ENCODE measurements around the gene KRT8. TPM values are rescaled to one million over a fixed set of nuclear protein-coding genes. Genes with fewer than 3 reads are reported as not detected.

Gene KRT8
- total RNA-seq, 2 donors from 2014 or later = 0.33 TPM; not detected in 1

DNA sequence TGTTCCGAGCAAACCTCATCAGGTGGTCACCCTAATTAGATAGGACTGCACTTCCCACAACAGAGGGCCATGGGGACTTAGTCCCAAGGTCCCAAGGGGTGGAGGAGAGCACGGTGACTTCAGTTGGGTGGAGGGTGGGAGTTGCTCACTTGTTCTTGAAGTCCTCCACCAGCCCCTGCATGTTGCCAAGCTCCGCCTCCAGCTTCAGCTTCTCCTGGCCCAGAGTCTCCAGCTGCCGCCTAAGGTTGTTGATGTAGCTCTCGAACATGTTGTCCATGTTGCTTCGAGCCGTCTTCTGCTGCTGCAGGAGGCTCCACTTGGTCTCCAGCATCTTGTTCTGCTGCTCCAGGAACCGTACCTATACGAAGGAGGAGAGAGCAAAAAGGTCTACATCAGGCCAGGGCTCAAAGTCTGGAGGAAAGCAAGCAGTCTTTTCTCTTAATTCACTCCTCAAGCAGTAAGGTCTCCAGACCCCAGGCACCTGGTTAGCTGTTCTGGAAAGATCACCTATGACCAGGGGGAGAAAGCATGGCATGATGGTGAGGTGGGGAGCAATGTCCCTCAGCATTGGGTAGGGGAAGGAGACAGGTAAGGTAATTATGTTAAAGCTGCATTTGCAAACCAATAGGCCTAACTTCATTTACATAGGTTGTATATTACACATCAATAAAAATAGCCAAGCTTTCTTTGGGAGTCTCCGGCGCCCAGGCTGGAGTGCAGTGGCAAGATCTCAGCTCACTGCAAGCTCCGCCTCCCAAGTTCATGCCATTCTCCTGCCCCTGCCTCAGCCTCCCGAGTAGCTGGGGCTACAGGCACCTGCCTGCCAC is 2.9 kb downstream of the KRT8 start:
- H3K9me3 Mint-ChIP-seq = no peaks in the 10 kb centered on the region
- no peaks in the 10 kb centered on the region for H3K36me3 Mint-ChIP-seq
- DNase-seq (ENCODE audit: low spot score) = no peak
- H3K4me3 Mint-ChIP-seq = no peak overlapping the region
- peaks cover 7 to 16% of the 10 kb centered on the region in 2 donors for H3K27me3 Mint-ChIP-seq
- no peak overlapping the region for H3K27ac Mint-ChIP-seq
- no peak for ATAC-seq
- H3K4me1 Mint-ChIP-seq (ENCODE audit: low read depth in 2 of 2) = peaks cover 6 to 7% of the 10 kb centered on the region in 2 donors

DNA sequence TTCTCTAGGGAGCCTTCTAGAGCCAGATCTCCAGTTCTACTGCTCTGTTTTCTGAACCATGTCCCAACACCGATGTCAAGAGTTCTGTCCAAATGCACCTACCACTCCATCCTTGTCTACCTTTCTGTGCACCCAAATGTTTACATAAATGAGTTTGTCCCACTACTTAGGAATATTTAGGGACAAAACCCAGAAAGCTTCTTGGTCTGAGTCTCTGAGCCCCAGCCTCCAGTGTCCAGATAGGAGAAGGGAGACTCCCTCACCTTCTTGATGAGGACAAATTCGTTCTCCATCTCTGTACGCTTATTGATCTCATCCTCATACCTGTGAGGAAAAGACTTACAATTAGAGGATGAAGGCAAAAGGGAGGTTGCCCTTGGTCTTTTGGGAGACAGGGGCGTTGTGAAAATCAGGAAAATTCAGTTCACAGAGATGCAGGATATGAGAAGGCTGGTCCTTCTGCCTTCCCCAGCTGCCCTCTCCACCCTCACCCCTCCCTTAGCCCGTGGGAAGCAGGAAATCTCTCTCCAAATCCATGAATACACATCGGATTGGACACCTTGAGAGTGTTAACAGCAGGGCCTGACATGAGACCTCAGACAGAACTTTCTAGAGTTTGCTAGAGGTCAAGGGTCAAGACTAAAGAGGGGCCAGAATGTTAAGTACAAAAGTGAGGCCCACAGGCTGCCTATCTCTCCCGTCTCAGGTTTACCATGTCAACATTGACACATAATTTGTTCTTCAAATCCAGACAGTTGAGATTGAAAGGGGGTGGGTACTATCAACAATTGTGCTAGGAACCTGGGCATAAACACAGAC is 3.8 kb downstream of the KRT8 start:
- Mint-ChIP-seq H3K36me3 (no peaks in the 10 kb centered on the region), H3K9me3 (no peaks in the 10 kb centered on the region), H3K27ac (no peak overlapping the region), H3K4me3 (no peak overlapping the region), H3K27me3 (peaks cover 7 to 17% of the 10 kb centered on the region in 2 donors), H3K4me1 (ENCODE audit: low read depth in 2 of 2) (peaks cover 5 to 6% of the 10 kb centered on the region in 2 donors)
- DNase-seq (ENCODE audit: low spot score) (no peak), ATAC-seq (no peak)

DNA sequence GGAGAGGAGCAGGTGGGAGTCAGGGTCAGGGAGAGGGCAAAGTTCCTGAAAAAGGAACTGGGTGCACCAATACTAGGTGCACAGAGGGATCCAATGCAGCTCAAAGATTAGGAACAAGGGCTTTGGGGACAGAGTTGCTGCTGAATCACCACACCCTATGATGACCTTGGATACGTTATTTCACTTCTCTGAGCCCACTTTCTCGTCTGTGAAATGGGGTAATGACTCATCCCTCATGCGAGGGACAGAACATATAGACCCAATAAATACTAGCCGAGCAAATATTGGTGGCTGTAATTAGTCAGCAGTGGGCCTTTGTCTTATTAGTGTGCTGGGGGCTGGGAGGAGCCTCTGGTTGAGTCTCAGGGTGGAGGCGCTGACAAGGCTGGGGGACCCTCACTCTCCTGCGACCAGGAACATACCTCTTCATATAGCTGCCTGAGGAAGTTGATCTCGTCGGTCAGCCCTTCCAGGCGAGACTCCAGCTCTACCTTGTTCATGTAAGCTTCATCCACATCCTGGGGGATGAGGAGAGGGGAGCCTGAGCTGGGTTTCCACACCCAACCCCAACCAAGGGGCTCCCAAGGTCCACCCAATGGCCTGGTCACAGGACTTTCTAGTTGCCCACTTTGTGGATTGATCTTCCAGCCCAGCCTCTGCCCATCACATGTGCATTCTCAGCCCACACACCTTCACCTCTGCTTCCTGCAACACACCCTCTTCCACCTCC is 4.5 kb downstream of the KRT8 start:
- no peak overlapping the region for H3K27ac Mint-ChIP-seq
- peaks cover 3 to 6% of the 10 kb centered on the region in 2 donors for H3K4me1 Mint-ChIP-seq (ENCODE audit: low read depth in 2 of 2)

DNA sequence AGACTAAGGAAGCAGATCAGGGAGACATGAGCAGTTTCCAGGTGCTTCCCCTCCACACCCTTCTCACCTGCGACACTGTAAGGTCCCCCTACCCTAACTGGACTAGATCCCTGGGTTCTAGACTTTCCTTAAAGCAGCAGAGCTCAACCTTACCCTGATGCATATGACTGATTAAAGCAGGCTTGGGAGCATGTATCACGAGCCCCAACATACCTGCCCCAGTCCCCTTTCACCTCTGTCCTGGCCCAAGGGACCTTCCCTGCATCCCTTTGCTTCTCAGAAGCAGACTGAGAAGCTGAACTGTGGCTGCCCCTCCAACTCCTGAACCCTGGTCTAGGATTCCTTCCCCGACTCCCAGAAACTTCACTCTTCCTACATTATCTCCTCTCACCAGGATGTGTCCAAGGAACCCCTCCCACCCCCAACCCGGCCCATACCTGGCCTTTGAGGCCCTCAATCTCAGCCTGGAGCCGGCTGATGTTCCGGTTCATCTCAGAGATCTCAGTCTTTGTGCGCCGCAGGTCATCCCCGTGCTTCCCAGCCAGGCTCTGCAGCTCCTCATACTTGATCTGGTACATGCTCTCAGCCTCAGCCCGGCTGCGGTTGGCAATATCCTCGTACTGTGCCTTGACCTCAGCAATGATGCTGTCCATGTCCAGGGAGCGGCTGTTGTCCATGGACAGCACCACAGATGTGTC is 5.4 kb downstream of the KRT8 start:
- Mint-ChIP-seq H3K9me3 (no peaks in the 10 kb centered on the region), H3K36me3 (no peaks in the 10 kb centered on the region), H3K27ac (no peak overlapping the region), H3K4me3 (no peak overlapping the region), H3K4me1 (ENCODE audit: low read depth in 2 of 2) (peaks cover 3 to 6% of the 10 kb centered on the region in 2 donors), H3K27me3 (peaks cover 7 to 15% of the 10 kb centered on the region in 2 donors)
- DNase-seq (ENCODE audit: low spot score) = no peak
- no peak for ATAC-seq

More for the DNA sequence above, 4.5 kb downstream of the KRT8 start:
- no peak for ATAC-seq
- Mint-ChIP-seq H3K4me3 (no peak overlapping the region), H3K36me3 (no peaks in the 10 kb centered on the region), H3K27me3 (peaks cover 7 to 15% of the 10 kb centered on the region in 2 donors), H3K9me3 (no peaks in the 10 kb centered on the region)
- no peak for DNase-seq (ENCODE audit: low spot score)

DNA sequence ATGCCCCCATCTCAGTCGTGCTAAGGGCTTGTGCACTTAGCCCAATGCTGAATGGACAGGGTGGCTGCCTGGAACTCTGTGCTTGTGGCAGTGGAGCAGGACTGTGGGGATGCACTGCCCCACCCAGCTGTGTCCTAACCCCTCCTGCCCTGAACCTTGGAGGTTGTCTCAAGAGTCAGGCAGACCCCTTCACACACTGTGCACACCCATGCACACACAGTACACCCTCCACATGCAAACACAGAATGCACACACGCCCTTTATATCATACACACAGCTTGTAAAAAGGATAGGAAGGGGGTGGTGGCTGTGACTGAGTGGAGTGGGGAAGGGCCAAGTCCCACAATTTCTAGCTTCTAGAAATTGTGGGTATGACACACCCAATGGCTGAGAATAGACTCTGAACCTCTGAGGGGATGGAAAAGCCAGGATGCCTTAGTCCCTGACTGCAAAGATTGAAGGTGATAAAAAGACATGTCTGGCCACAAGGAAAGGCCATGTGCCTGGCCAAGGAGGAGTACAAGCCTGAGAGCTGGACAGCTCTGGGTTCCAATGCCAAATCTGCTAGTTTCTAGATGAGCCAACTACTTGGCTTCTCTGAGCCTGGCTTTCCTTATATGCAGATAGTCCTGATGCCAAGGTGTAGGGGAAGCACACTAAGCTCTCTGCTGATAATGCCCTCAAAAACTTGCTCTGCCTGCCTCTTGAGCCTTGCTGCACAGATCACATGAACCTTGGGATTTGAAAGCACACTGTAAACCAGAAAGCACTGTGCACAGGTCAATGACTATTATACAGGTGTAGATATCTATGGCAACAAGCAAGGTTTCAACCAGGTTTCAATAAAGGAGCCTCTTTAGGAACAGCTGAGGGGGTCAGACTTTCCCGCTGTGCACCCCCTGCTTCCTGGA is 8.4 kb downstream of the KRT8 start:
- ATAC-seq = peak; percentile 46 to 50
- no peak for DNase-seq (ENCODE audit: low spot score)
- H3K4me1 Mint-ChIP-seq (ENCODE audit: low read depth in 2 of 2) = no peaks in the 10 kb centered on the region
- no peak overlapping the region for H3K27ac Mint-ChIP-seq
- no peak overlapping the region for H3K4me3 Mint-ChIP-seq
- no peaks in the 10 kb centered on the region for H3K36me3 Mint-ChIP-seq
- H3K27me3 Mint-ChIP-seq = peaks cover 7 to 12% of the 10 kb centered on the region in 2 donors
- H3K9me3 Mint-ChIP-seq = no peaks in the 10 kb centered on the region

DNA sequence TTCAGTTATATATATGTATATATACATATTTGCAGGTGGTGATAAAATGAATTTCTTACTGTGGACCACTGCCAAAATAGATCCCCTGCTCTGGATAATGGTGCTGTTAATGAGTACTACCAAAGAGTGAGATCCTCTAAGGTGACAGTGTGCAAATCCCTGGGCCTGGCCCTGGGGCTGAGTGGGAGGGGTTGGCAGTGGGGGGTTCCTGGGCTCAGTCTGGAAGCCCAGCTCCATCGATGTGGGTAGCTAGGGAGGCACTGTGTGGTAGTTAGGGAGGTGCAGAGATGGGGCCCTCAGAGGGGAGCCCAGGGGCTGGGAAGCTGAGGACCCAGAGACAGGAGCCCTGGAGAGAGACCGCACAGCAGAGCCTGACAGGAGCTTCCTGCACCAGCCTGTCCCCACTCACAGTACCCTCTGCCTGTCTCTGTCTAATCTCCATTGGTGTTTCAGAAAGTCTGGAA is 9.1 kb downstream of the KRT8 start:
- no peaks in the 10 kb centered on the region for H3K9me3 Mint-ChIP-seq
- no peaks in the 10 kb centered on the region for H3K36me3 Mint-ChIP-seq
- no peaks in the 10 kb centered on the region for H3K4me1 Mint-ChIP-seq (ENCODE audit: low read depth in 2 of 2)
- H3K4me3 Mint-ChIP-seq = no peak overlapping the region
- H3K27me3 Mint-ChIP-seq = peaks cover 3 to 10% of the 10 kb centered on the region in 2 donors
- DNase-seq (ENCODE audit: low spot score) (no peak), ATAC-seq (peak; percentile 37 to 45)
- H3K27ac Mint-ChIP-seq = no peak overlapping the region

DNA sequence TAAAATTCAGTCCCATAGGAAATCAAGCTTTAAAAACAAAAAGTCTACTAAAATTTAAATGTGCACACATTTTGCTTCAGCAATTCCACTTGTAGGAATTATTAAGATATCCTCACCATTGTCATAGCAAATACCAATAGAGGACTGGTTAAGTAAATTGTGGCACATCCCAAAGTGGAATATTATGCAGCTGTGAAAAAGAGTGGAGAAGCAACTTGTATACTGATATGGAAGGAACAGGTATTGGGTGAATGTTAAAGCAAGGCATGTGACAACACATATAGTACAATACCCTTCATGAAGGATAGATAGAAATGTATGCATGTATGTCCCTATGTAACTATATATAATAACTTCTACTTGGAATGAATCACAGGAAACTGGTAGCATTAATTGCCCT is 11.9 kb downstream of the KRT8 start:
- Mint-ChIP-seq H3K4me3 (no peak overlapping the region), H3K27ac (no peak overlapping the region), H3K36me3 (no peaks in the 10 kb centered on the region), H3K4me1 (ENCODE audit: low read depth in 2 of 2) (no peaks in the 10 kb centered on the region), H3K27me3 (peaks cover 0 to 9% of the 10 kb centered on the region in 2 donors), H3K9me3 (no peaks in the 10 kb centered on the region)
- DNase-seq (ENCODE audit: low spot score) = no peak
- ATAC-seq = no peak

DNA sequence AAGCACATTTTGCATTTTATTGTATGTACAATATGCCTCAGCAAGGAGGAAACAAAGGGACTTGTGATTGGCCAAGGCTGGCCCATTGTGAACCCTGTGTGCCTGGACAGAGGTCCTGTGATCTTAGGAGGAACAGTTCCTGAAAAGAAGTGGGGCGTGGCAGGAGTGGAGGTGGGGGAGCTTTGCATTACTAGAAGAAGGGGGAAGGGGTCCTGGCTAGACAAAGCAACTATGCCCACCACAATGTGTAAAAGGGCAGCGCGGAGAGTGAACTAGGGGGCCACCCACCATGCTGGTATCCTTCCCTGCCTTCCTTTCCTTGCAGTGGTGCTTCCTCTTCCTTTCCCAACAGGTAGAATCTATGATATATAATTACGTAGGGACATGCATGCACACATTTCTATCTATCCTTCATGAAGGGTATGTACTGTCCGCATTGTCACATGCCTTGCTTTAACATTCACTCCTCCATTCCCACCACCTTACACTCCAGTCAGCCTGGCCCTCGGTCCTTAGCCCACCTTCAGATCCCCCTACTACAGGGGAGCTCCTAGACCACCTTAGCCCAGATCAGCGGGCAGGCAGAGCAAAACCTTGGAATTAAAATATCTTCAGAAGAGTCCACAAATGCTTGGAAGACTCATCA is 12.5 kb downstream of the KRT8 start:
- H3K4me1 Mint-ChIP-seq (ENCODE audit: low read depth in 2 of 2) = no peaks in the 10 kb centered on the region

DNA sequence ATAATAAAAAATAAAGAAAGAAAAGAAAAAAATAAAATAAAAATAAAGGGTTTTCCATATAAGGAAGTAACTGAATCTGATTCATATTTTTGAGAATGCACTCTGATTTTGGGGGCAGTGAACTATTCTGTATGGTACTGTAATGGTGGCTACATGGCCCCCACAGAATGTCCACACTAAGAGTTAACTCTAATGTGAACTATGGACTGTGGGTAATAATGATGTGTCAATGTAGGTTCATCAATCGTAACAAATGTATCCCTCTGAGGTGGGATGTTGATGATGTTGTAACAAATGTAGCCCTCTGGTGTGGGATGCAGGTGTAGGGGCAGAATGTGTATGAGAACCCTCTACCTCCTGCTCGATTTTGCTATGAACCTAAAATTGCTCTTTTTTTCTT is 13.8 kb downstream of the KRT8 start:
- ATAC-seq (no peak), DNase-seq (ENCODE audit: low spot score) (no peak)
- Mint-ChIP-seq H3K27ac (no peak overlapping the region), H3K27me3 (peaks cover 0 to 6% of the 10 kb centered on the region in 2 donors), H3K4me1 (ENCODE audit: low read depth in 2 of 2) (no peaks in the 10 kb centered on the region), H3K4me3 (no peak overlapping the region), H3K36me3 (no peaks in the 10 kb centered on the region), H3K9me3 (no peaks in the 10 kb centered on the region)

More for the DNA sequence above, 12.5 kb downstream of the KRT8 start:
- ATAC-seq = no peak
- H3K9me3 Mint-ChIP-seq = no peaks in the 10 kb centered on the region
- no peak for DNase-seq (ENCODE audit: low spot score)
- no peak overlapping the region for H3K4me3 Mint-ChIP-seq
- no peak overlapping the region for H3K27ac Mint-ChIP-seq
- H3K36me3 Mint-ChIP-seq = no peaks in the 10 kb centered on the region
- peaks cover 0 to 9% of the 10 kb centered on the region in 2 donors for H3K27me3 Mint-ChIP-seq

DNA sequence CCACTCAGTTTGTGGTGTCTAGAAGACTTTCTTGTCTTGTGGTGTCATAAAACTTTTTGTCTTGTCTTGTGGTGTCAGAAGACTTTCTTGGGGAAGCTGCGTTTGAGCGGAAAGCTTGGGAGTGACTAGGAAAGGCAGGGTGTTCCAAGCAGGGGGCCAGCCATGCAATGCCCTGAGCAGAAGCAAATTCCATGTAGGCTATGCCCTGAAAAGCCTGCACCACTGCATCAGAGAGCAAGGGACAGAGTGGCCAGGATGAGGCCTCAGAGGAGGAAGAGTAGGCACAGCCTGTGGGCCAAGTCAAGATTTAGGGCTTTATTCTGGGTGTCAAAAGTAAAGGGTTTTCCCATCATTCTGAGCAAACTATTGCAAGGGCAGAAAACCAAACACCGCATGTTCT is 14.5 kb downstream of the KRT8 start:
- Mint-ChIP-seq H3K27me3 (peaks cover 0 to 6% of the 10 kb centered on the region in 2 donors), H3K4me1 (ENCODE audit: low read depth in 2 of 2) (no peaks in the 10 kb centered on the region), H3K27ac (no peak overlapping the region), H3K4me3 (no peak overlapping the region), H3K9me3 (no peaks in the 10 kb centered on the region), H3K36me3 (no peaks in the 10 kb centered on the region)
- DNase-seq (ENCODE audit: low spot score) (no peak), ATAC-seq (no peak)

DNA sequence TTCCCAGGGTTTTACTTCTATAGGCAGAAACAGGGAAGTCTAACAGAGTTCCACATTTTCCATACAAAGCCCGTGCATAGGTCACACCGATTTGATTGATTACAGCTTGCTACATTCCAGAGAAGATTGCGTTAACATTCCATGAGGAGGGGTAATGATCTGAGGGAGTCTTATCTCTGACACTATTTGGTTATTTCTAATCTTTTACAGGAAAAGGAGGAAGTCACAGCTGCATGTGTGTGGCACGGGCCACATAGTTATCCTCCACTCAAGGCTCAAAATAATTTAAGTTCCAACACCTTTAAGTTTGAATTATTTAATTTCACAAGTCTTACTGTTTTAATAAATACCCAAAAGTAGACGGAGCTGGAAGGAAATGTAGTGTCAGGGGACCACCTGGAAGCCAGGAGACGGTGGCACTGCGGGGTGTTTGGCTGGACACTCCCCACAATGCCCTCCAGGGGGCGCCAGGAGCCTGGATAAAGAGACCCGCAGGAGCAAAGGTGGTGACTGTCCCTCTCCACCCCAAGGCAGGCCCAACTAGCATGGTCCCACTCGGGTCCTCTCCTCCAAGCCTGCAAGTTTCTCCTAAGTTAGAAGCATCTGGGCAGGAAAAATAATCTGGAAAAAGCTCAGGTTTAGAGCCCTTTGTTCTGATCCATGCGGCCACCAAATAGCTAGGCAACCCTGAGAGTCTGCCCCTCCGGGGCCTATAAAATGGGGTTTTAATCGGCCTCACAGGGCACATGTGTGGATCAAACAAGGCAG is 20.2 kb downstream of the KRT8 start:
- peak; percentile 75 to 78 for ATAC-seq
- H3K4me3 Mint-ChIP-seq = no peak overlapping the region
- peaks cover 7 to 11% of the 10 kb centered on the region in 2 donors for H3K4me1 Mint-ChIP-seq (ENCODE audit: low read depth in 2 of 2)

More for the DNA sequence above, 20.2 kb downstream of the KRT8 start:
- no peak for DNase-seq (ENCODE audit: low spot score)
- Mint-ChIP-seq H3K9me3 (no peaks in the 10 kb centered on the region), H3K36me3 (no peaks in the 10 kb centered on the region), H3K27ac (no peak overlapping the region), H3K27me3 (peaks cover 6 to 11% of the 10 kb centered on the region in 2 donors)
